Measurements from ENCODE around the gene S100A9. TPM values are rescaled to one million over a fixed set of nuclear protein-coding genes. Genes with fewer than 3 reads are reported as not detected.

The S100A9 gene
- total RNA-seq, 1 experiment from 2014 or later: 126 TPM

- Mint-ChIP-seq H3K36me3 (ENCODE audit: insufficient read depth, unreplicated experiment) (no peaks in the 10 kb centered on the region), H3K4me3 (ENCODE audit: unreplicated experiment) (no peak overlapping the region), H3K9me3 (ENCODE audit: unreplicated experiment) (peaks cover 8% of the 10 kb centered on the region), H3K27ac (ENCODE audit: low read depth, unreplicated experiment) (no peak overlapping the region), H3K27me3 (ENCODE audit: insufficient read depth, unreplicated experiment) (peaks cover 73% of the 10 kb centered on the region), H3K4me1 (ENCODE audit: insufficient read depth, unreplicated experiment) (no peaks in the 10 kb centered on the region)
- CTCF ChIA-PET: interaction anchor here (1.0 to 3.1 kb wide), 3 partner anchors 15 to 421 kb away, joined by 3 to 16 read pairs (median 9); no protein-coding TSS in a partner anchor
- intact Hi-C loops (cut with micrococcal nuclease): no loop called here
- DNase-seq (ENCODE audit: unreplicated experiment): no peak
- POLR2A ChIA-PET: no interaction called here
- no TSS peak for BruUV-seq (replicated peaks)
- TF ChIP-seq CTCF (IDR thresholded peaks at IDR 0.05; ENCODE audit: unreplicated experiment): no peak
Measured at GRCh38 chr1:153337980-153338853, 19.4 kb upstream of the S100A9 start.

GRCh38 chr1:153339802-153340201, 17.9 kb upstream of the S100A9 start:
- no peak for DNase-seq (ENCODE audit: unreplicated experiment)
- no peak for TF ChIP-seq CTCF (IDR thresholded peaks at IDR 0.05; ENCODE audit: unreplicated experiment)
- no TSS peak for BruUV-seq (replicated peaks)
- ChIA-PET POLR2A (no interaction called here), CTCF (interaction anchor here (0.6 kb wide), 1 partner anchor 127 kb away, joined by 3 read pairs; no protein-coding TSS in a partner anchor)
- Mint-ChIP-seq H3K27ac (ENCODE audit: low read depth, unreplicated experiment) (no peak overlapping the region), H3K36me3 (ENCODE audit: insufficient read depth, unreplicated experiment) (no peaks in the 10 kb centered on the region), H3K4me3 (ENCODE audit: unreplicated experiment) (no peak overlapping the region), H3K4me1 (ENCODE audit: insufficient read depth, unreplicated experiment) (no peaks in the 10 kb centered on the region), H3K27me3 (ENCODE audit: insufficient read depth, unreplicated experiment) (peaks cover 73% of the 10 kb centered on the region), H3K9me3 (ENCODE audit: unreplicated experiment) (peaks cover 8% of the 10 kb centered on the region)
- intact Hi-C loops (cut with micrococcal nuclease): no loop called here

- H3K27me3 Mint-ChIP-seq (ENCODE audit: insufficient read depth, unreplicated experiment): peaks cover 78% of the 10 kb centered on the region
- BruUV-seq (replicated peaks): no TSS peak
- no peaks in the 10 kb centered on the region for H3K36me3 Mint-ChIP-seq (ENCODE audit: insufficient read depth, unreplicated experiment)
- H3K27ac Mint-ChIP-seq (ENCODE audit: low read depth, unreplicated experiment): no peak overlapping the region
- TF ChIP-seq CTCF (IDR thresholded peaks at IDR 0.05; ENCODE audit: unreplicated experiment): no peak
- no peak for DNase-seq (ENCODE audit: unreplicated experiment)
- intact Hi-C loops (cut with micrococcal nuclease): no loop called here
- no peak overlapping the region for H3K4me3 Mint-ChIP-seq (ENCODE audit: unreplicated experiment)
- peaks cover 8% of the 10 kb centered on the region for H3K9me3 Mint-ChIP-seq (ENCODE audit: unreplicated experiment)
- ChIA-PET POLR2A (no interaction called here), CTCF (no interaction called here)
- H3K4me1 Mint-ChIP-seq (ENCODE audit: insufficient read depth, unreplicated experiment): no peaks in the 10 kb centered on the region
Measured at GRCh38 chr1:153340356-153340755, 17.3 kb upstream of the S100A9 start.

GRCh38 chr1:153341431-153341934, 16.2 kb upstream of the S100A9 start:
- peaks cover 8% of the 10 kb centered on the region for H3K9me3 Mint-ChIP-seq (ENCODE audit: unreplicated experiment)

More at GRCh38 chr1:153341431-153341934, 16.2 kb upstream of the S100A9 start:
- TF ChIP-seq CTCF (IDR thresholded peaks at IDR 0.05; ENCODE audit: unreplicated experiment): no peak
- no peak for DNase-seq (ENCODE audit: unreplicated experiment)
- intact Hi-C loops (cut with micrococcal nuclease): no loop called here
- H3K4me3 Mint-ChIP-seq (ENCODE audit: unreplicated experiment): no peak overlapping the region
- no peak overlapping the region for H3K27ac Mint-ChIP-seq (ENCODE audit: low read depth, unreplicated experiment)
- no peaks in the 10 kb centered on the region for H3K4me1 Mint-ChIP-seq (ENCODE audit: insufficient read depth, unreplicated experiment)
- CTCF ChIA-PET: interaction anchor here (1.1 to 28.2 kb wide), 3 partner anchors 12 to 155 kb away, joined by 3 to 1438 read pairs (median 46); no protein-coding TSS in a partner anchor
- peaks cover 83% of the 10 kb centered on the region for H3K27me3 Mint-ChIP-seq (ENCODE audit: insufficient read depth, unreplicated experiment)
- POLR2A ChIA-PET: no interaction called here
- no TSS peak for BruUV-seq (replicated peaks)
- H3K36me3 Mint-ChIP-seq (ENCODE audit: insufficient read depth, unreplicated experiment): no peaks in the 10 kb centered on the region

Measured in MCF 10A (cell line).